ENCODE data around the gene DYNC1I2. TPM values are rescaled to one million over a fixed set of nuclear protein-coding genes. Genes with fewer than 3 reads are reported as not detected.

Gene DYNC1I2
- total and polyA plus RNA-seq, 2 donors: 74.2 to 77.2 TPM

- peaks cover 9 to 19% of the 10 kb centered on the region in 2 donors for H3K36me3 ChIP-seq (ENCODE audit: control insufficient read depth in 2 of 2, insufficient read depth in 2 of 2, low read length in 1 of 2)
- H3K27ac ChIP-seq (ENCODE audit: low read depth in 1 of 2, low read length in 1 of 2): no peak overlapping the region
- 76% methylated on average over 4 of the region's 4 CpGs for WGBS
- H3K4me3 ChIP-seq (ENCODE audit: low read length in 2 of 2): no peak overlapping the region
- H3K9me3 ChIP-seq (ENCODE audit: control insufficient read depth in 2 of 2, insufficient read depth in 1 of 2, low read length in 1 of 2): no peaks in the 10 kb centered on the region
- H3K4me1 ChIP-seq (ENCODE audit: control insufficient read depth in 2 of 2, insufficient read depth in 2 of 2, low read length in 2 of 2): peaks cover 0 to 12% of the 10 kb centered on the region in 2 donors
- no peak for DNase-seq (ENCODE audit: low read depth in 6 of 9, low spot score in 9 of 9)
- H3K27me3 ChIP-seq (ENCODE audit: control insufficient read depth in 2 of 2, insufficient read depth in 1 of 2, low read length in 1 of 2): no peaks in the 10 kb centered on the region
Observed at GRCh38 chr2:171794918-171795317, 107.6 kb downstream of the DYNC1I2 start.

Other genes with a start within 250 kb of the DYNC1I2 start
- 14.9 TPM for gene CYBRD1, start 165.0 kb upstream of the DYNC1I2 start, total RNA-seq
- 80.7 TPM for gene CYBRD1, start 165.0 kb upstream of the DYNC1I2 start, polyA plus RNA-seq
- 21.3 TPM for gene SLC25A12, start 206.8 kb downstream of the DYNC1I2 start, total RNA-seq
- gene SLC25A12, start 206.8 kb downstream of the DYNC1I2 start, polyA plus RNA-seq: 26.9 TPM
- gene HAT1, start 235.0 kb downstream of the DYNC1I2 start, total RNA-seq: 74.3 TPM
- gene HAT1, start 235.0 kb downstream of the DYNC1I2 start, polyA plus RNA-seq: 53.2 TPM